Sigmoid colon (tissue), 7 donors: Measurements from ENCODE around the gene PLAC8. TPM values are rescaled to one million over a fixed set of nuclear protein-coding genes. Genes with fewer than 3 reads are reported as not detected.
"Not testable (repeated sequence)": the region's sequence is repeated elsewhere in the genome, so short reads cannot be mapped to it uniquely, and the experiment has no call there.

Source experiments
- DNase-seq: peaks from one replicate; pipeline ENCODE4 v3.0.0-alpha.2; 2019
- H3K27ac ChIP-seq, 4 donors: fragments of 200-600 bp; sonication (generic); one replicate each; pipeline ENCODE4 v1.5.1; 2016 to 2019; ENCODE audit warnings: mild to moderate bottlenecking in 1 of 4
- H3K27me3 ChIP-seq, 3 donors: fragments of 200-600 bp; sonication (generic); one replicate each; pipeline ENCODE4 v1.5.1; 2019; ENCODE audit warnings: mild to moderate bottlenecking in 1 of 3
- H3K36me3 ChIP-seq, 4 donors: fragments of 200-600 bp; sonication (generic); one replicate each; pipeline ENCODE4 v1.5.1; 2016 to 2019
- H3K4me1 ChIP-seq, 4 donors: fragments of 200-600 bp; sonication (generic); one replicate each; pipeline ENCODE4 v1.5.1; 2017 to 2019
- H3K4me3 ChIP-seq, 4 donors: fragments of 200-600 bp; sonication (generic); one replicate each; pipeline ENCODE4 v1.5.1; 2017 to 2019; ENCODE audit warnings: mild to moderate bottlenecking in 2 of 4, moderate library complexity in 1 of 4
- H3K9me3 ChIP-seq, 4 donors: fragments of 200-600 bp in 3 of 4; sonication (generic) in 3 of 4; one replicate each; pipeline versions ENCODE4 v1.5.1 to v1.6.1; 2013 to 2019
- EP300 ChIP-seq, 4 donors: sonication (generic); formaldehyde crosslinking; IDR thresholded peaks; one replicate each; pipeline ENCODE4 v1.6.1; 2017; ENCODE audit warnings: antibody characterized with exemption in 4 of 4
- POLR2A ChIP-seq, 2 donors: fragments of 450-650 bp; IDR thresholded peaks; one replicate each; pipeline ENCODE4 v1.6.1; 2016; ENCODE audit warnings: antibody characterized with exemption in 2 of 2, mild to moderate bottlenecking in 2 of 2, moderate library complexity in 2 of 2
- POLR2AphosphoS5 ChIP-seq, 4 donors: sonication (generic); formaldehyde crosslinking; IDR thresholded peaks; one replicate each; pipeline ENCODE4 v1.6.1; 2017; ENCODE audit warnings: antibody characterized with exemption in 4 of 4
- WGBS, 2 donors: extraction: QIAGEN DNeasy Blood & Tissue Kit; methylation state at CpG; one replicate each; pipeline ENCODE4 v1.1.7; 2013; 5-methylcytosine and 5-hydroxymethylcytosine counted together
- intact Hi-C: fragments of 100-400 bp; cut with DNase I; formaldehyde crosslinking; loops from one replicate; pipeline ENCODE4 v1.15.1; 2023
- polyA plus RNA-seq, 3 donors: library from polyadenylated mRNA; stranded (reverse); fragments of 200-250 nt; gene quantifications; one replicate each; pipeline ENCODE4 v1.2.3, GENCODE V29; 2013
- total RNA-seq, 4 donors: library from RNA; depleted of rRNA; stranded (reverse); fragments of >200 nt; gene quantifications; one replicate each; pipeline ENCODE4 v1.1.0, GENCODE V29; 2016
- TF ChIP-seq, protein P1 (sequence below), 4 experiments: fragments of 450-650 bp in 3 of 4; fragments of 200-600 bp in 1 of 4; IDR thresholded peaks; one replicate each; pipeline ENCODE4 v1.5.1; 2016 to 2019; ENCODE audit warnings: antibody characterized with exemption in 4 of 4, mild to moderate bottlenecking in 3 of 4, moderate library complexity in 2 of 4
- donor health status: healthy with polysubstance abuse.
- donor health status: Bipolar disorder and iron deficiency.
- donor health status: healthy.

The PLAC8 gene
- total and polyA plus RNA-seq, 7 donors, result 0.71 to 1,311 (median 4.2) TPM

DNA sequence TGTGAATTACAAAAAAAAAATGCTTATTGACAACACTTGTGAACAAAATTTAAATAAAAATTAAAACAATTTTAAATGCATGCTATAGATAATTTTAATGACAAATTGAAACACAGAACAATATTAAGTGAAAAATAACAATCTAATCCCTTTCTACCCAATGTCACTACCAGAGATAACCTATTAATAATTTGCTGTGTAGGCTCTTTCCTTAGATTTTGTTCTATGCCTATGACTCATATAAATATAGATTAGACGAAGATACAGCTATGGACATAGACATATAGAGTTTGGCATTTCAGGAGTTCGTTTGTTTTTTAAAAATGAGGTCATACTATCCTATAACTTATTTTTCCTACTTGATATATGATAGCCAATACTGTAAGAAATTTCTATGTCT, 18.1 kb downstream of the PLAC8 start:
- no peak for DNase-seq
- Histone ChIP-seq H3K9me3 (no peaks in the 10 kb centered on the region), H3K4me1 (no peaks in the 10 kb centered on the region), H3K4me3 (no peak overlapping the region), H3K36me3 (no peaks in the 10 kb centered on the region), H3K27me3 (no peaks in the 10 kb centered on the region), H3K27ac (no peak overlapping the region)
- TF ChIP-seq POLR2A (IDR thresholded peaks at IDR 0.05) (no peak), EP300 (IDR thresholded peaks at IDR 0.05) (no peak), POLR2AphosphoS5 (IDR thresholded peaks at IDR 0.05) (no peak)
- TF ChIP-seq, protein P1, sequence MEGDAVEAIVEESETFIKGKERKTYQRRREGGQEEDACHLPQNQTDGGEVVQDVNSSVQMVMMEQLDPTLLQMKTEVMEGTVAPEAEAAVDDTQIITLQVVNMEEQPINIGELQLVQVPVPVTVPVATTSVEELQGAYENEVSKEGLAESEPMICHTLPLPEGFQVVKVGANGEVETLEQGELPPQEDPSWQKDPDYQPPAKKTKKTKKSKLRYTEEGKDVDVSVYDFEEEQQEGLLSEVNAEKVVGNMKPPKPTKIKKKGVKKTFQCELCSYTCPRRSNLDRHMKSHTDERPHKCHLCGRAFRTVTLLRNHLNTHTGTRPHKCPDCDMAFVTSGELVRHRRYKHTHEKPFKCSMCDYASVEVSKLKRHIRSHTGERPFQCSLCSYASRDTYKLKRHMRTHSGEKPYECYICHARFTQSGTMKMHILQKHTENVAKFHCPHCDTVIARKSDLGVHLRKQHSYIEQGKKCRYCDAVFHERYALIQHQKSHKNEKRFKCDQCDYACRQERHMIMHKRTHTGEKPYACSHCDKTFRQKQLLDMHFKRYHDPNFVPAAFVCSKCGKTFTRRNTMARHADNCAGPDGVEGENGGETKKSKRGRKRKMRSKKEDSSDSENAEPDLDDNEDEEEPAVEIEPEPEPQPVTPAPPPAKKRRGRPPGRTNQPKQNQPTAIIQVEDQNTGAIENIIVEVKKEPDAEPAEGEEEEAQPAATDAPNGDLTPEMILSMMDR (IDR thresholded peaks at IDR 0.05), result no peak
- 84 to 90% methylated on average over 2 of the region's 2 CpGs for WGBS, 2 donors
- intact Hi-C loops, result no loop called here

DNA sequence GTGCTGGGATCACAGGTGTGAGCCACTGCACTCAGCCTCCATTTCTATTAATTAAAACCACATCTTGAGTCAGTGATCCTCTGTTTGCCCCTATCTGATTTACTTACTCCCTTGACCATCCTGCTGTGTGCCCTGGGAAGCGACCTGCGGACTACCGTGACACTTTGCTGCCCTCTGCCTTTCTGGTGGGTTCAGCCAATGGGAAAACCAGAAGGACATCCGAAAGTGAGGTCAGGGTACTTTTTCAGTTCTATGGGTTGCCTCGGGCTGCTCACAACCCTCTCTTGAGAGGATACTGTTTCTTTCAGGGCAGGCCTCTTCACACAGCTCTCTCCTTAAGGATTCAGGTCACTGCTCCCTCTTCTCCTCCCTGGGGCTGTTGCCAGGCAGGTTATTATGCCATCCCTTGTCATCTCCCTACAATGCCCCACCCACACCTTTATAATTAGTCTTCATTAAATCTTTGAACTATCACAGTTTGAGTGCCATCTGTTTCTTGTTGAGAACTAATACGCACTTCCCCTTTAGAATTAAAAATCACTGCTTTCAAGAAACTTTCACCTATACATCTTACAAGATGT, 21.4 kb downstream of the PLAC8 start:
- Histone ChIP-seq H3K4me1 (no peaks in the 10 kb centered on the region), H3K4me3 (no peak overlapping the region), H3K27ac (no peak overlapping the region), H3K27me3 (no peaks in the 10 kb centered on the region), H3K9me3 (no peaks in the 10 kb centered on the region), H3K36me3 (no peaks in the 10 kb centered on the region)
- intact Hi-C loops, result no loop called here
- TF ChIP-seq POLR2AphosphoS5 (IDR thresholded peaks at IDR 0.05) (no peak), POLR2A (IDR thresholded peaks at IDR 0.05) (no peak)
- no peak for DNase-seq
- 89% methylated on average over 6 of the region's 6 CpGs for WGBS, 2 donors

DNA sequence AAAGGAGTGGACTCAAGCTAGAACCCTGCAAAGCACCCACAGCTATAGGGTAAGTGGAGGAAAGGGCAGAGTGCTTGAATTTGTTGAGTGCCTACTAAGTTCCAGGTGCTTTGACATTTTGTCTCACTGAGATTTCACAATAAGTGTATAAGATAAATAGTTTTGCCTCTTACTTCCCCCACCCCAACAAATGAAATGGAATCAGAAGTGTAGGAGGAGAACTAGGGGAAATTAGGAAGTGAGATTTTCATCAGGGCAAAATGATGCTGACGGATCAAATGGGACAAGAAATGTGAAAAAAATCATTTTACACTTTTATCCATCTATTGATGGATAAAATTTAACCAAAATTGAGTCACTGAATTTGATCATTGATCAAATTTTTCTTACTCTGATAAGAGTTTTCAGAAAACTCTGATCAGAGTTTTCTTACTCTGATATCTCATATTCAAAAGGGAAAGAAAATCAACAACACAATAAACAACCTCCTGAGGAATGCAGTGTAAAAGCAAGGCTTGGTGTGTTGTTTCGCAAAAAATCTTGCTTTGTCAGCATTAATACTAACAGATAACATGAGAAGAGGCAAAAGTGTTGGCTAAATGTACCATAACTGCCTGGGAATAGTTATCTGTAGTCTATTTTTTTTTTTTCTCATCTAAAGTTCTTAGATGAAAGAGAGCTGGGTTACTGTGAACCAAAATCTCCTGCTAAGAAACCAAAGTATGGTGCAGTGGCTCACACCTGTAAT, 24.9 kb downstream of the PLAC8 start:
- TF ChIP-seq, protein P1 (IDR thresholded peaks at IDR 0.05), result no peak
- TF ChIP-seq POLR2AphosphoS5 (IDR thresholded peaks at IDR 0.05) (no peak), POLR2A (IDR thresholded peaks at IDR 0.05) (no peak), EP300 (IDR thresholded peaks at IDR 0.05) (no peak)
- H3K9me3 ChIP-seq, result no peaks in the 10 kb centered on the region
- no peak for DNase-seq
- intact Hi-C loops, result no loop called here
- 92 to 94% methylated on average over 2 of the region's 2 CpGs for WGBS, 2 donors
- H3K4me1 ChIP-seq, result no peaks in the 10 kb centered on the region
- no peak overlapping the region for H3K4me3 ChIP-seq
- no peak overlapping the region for H3K27ac ChIP-seq
- H3K27me3 ChIP-seq, result no peaks in the 10 kb centered on the region
- H3K36me3 ChIP-seq, result no peaks in the 10 kb centered on the region

DNA sequence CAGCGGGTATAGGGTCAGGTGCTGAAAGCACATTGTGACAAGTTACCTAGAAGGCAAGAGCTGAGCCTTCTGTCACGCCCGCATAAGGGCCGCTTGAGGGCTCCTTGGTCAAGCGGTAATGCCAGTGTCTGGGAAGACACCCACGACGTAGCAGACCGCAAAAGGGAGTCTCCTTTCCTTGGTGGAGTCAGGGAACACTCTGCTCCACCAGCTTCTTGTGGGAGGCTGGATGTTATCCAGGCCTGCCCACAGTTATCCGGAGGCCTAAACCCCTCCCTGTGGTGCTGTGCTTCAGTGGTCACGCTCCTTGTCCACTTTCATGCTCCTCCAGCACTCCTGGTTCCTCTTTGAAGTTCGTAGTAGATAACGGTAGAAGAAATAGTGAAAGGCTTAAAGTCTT, 29.6 kb downstream of the PLAC8 start:
- H3K9me3 ChIP-seq, H3K27ac ChIP-seq, H3K27me3 ChIP-seq, DNase-seq, H3K4me3 ChIP-seq, H3K36me3 ChIP-seq, H3K4me1 ChIP-seq, intact Hi-C loops: not testable (repeated sequence)
- WGBS, 2 donors, result 91 to 94% methylated on average over 12 of the region's 12 CpGs

DNA sequence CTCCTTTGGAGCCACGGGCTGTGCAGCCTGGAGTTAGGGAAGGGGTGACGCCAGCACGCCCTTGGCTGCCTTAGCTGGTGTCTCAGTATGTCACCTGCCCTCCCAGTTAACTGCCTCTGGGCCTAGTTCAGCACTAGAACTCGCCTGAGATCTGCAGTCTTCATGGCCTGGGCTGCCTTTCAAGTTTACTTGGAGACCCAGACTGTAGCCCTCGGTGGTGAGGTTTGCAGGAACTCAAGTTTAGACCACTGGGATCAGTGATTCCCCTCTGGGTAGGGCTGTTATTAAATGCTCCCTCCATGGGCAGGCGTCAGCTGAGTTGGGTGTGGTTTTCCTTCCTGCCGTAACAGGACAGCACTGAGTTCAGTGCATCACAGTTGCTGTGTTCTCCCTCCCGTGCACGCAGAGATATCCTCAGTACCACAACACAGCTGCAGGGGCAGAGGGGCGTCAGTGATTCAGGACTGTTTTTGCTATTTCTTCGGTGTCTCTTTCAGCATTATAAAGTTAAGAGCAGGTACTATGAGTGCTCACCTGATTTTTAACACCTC, 30.5 kb downstream of the PLAC8 start:
- no peaks in the 10 kb centered on the region for H3K4me1 ChIP-seq
- intact Hi-C loops, result no loop called here
- no peaks in the 10 kb centered on the region for H3K36me3 ChIP-seq
- no peak overlapping the region for H3K4me3 ChIP-seq
- no peak overlapping the region for H3K27ac ChIP-seq
- TF ChIP-seq POLR2A (IDR thresholded peaks at IDR 0.05), result no peak
- no peak for DNase-seq
- 51 to 59% methylated on average over 11 of the region's 11 CpGs for WGBS, 2 donors
- no peaks in the 10 kb centered on the region for H3K9me3 ChIP-seq
- no peaks in the 10 kb centered on the region for H3K27me3 ChIP-seq

DNA sequence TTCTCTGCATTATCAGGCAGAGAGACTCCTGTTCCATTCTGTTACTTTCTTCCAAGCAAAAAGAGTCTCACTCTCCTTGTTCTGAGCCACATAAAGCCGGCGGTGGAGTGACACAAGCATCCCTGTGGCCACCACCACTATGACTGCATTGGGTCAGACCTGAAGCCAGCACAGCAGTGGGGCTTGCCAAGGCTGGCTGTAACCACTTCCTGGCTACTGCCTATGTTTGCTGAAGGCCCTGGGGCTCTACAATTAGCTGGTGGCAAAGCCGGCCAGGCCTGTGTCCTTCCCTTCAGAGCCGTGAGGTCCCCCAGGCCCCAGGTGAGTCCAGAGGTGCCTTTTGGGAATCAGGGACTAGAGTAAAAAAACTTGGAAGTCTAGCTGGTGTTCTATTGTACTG, 31.8 kb downstream of the PLAC8 start:
- no peak for TF ChIP-seq POLR2AphosphoS5 (IDR thresholded peaks at IDR 0.05)
- TF ChIP-seq POLR2A (IDR thresholded peaks at IDR 0.05), result no peak
- no peak for TF ChIP-seq EP300 (IDR thresholded peaks at IDR 0.05)
- TF ChIP-seq, protein P1 (IDR thresholded peaks at IDR 0.05), result no peak
- intact Hi-C loops, result no loop called here
- no peaks in the 10 kb centered on the region for H3K9me3 ChIP-seq
- no peak for DNase-seq
- no peak overlapping the region for H3K4me3 ChIP-seq
- H3K27me3 ChIP-seq, result no peaks in the 10 kb centered on the region
- no peaks in the 10 kb centered on the region for H3K36me3 ChIP-seq
- no peak overlapping the region for H3K27ac ChIP-seq
- no peaks in the 10 kb centered on the region for H3K4me1 ChIP-seq
- WGBS, 2 donors, result 85 to 86% methylated on average over 4 of the region's 4 CpGs
